HFFc6 (cell line): Measurements from ENCODE around the gene TSEN2. TPM values are rescaled to one million over a fixed set of nuclear protein-coding genes. Genes with fewer than 3 reads are reported as not detected.

Experiments
- DNase-seq: peaks from one replicate; pipeline ENCODE4 v3.0.0-alpha.2; 2018
- H3K27ac Mint-ChIP-seq: 2 replicates; pipeline ENCODE4 v1.8.0; 2020; ENCODE audit warnings: mild to moderate bottlenecking, mixed read lengths
- H3K27me3 Mint-ChIP-seq: 2 replicates; pipeline ENCODE4 v1.8.0; 2021; ENCODE audit warnings: mild to moderate bottlenecking, moderate library complexity, mixed read lengths; ENCODE audit not compliant: insufficient read depth
- H3K36me3 Mint-ChIP-seq: 2 replicates; pipeline ENCODE4 v1.8.0; 2021; ENCODE audit warnings: low read depth, mixed read lengths
- H3K4me1 Mint-ChIP-seq: 2 replicates; pipeline ENCODE4 v1.8.0; 2020; ENCODE audit warnings: low read depth, mixed read lengths
- H3K4me3 Mint-ChIP-seq: 2 replicates; pipeline ENCODE4 v1.8.0; 2020; ENCODE audit warnings: mild to moderate bottlenecking, moderate library complexity, mixed read lengths
- H3K9me3 Mint-ChIP-seq: 2 replicates; pipeline ENCODE4 v1.8.0; 2020; ENCODE audit warnings: mild to moderate bottlenecking, mixed read lengths
- CTCF ChIP-seq: fragments of 200-600 bp; sonication (generic); IDR thresholded peaks from 2 replicates; pipeline ENCODE4 v1.5.0; 2021; ENCODE audit warnings: antibody characterized with exemption, mild to moderate bottlenecking
- total RNA-seq, 6 experiments: library from RNA; stranded (reverse); fragmentation: NEBNext Ultra II Directional; extraction: Animal tissue kit (Norgen Biotek cat#: 25700); gene quantifications; 2 replicates in 1 of 6; 3 replicates in 5 of 6; pipeline ENCODE4 v1.2.3, GENCODE V29; 2021

TSEN2 gene
- total RNA-seq, 6 experiments from 2014 or later, result 9.3 to 15.5 (median 10.9) TPM

DNA sequence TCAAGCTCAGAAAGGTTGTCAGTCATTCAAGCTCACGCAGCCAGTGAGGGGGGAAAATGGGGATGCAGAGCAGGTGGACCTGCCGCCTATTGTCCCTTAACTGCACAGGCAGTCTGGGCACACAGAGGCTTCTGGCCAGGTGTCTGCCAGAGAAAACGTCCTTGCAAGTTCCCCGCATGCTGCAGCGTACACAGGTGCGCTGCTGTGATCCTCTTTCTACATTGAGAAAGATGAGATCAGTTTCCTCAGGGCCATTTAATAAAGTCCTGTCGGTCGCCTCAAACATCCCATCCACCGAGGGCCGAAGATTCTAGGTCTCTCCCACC, 445 bp upstream of the TSEN2 start:
- Mint-ChIP-seq H3K4me1 (peaks cover 33% of the 10 kb centered on the region), H3K9me3 (no peaks in the 10 kb centered on the region), H3K27me3 (peaks cover 7% of the 10 kb centered on the region; the same call in 1 of the 2 replicates), H3K27ac (peak overlapping the region; percentile 80), H3K36me3 (peaks cover 8% of the 10 kb centered on the region; the same call in 1 of the 2 replicates), H3K4me3 (peak overlapping the region; percentile 95)
- no peak for TF ChIP-seq CTCF
- DNase-seq, result no peak

DNA sequence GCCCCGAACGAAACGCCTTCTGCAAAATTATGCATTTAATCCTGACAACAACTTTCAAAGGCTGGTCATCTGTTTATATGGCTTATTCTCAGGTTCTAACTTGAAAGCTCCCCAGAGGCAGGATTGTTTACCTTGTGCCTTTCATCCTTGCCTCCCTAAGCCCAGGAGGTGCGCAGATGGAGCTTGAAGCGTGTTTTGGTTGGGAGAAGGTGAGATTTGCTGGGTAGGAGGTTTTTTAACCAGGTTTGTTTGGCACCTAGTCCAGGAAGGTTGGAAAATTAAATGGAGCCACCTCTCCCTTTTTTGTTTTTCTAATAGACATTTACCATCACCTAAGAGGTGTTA, 675 bp downstream of the TSEN2 start:
- Mint-ChIP-seq H3K27me3 (peaks cover 7% of the 10 kb centered on the region; the same call in 1 of the 2 replicates), H3K4me1 (peaks cover 35% of the 10 kb centered on the region), H3K4me3 (peak overlapping the region; percentile 95), H3K9me3 (no peaks in the 10 kb centered on the region), H3K36me3 (peaks cover 8% of the 10 kb centered on the region; the same call in 1 of the 2 replicates), H3K27ac (peak overlapping the region; percentile 80)
- DNase-seq, result no peak
- no peak for TF ChIP-seq CTCF

DNA sequence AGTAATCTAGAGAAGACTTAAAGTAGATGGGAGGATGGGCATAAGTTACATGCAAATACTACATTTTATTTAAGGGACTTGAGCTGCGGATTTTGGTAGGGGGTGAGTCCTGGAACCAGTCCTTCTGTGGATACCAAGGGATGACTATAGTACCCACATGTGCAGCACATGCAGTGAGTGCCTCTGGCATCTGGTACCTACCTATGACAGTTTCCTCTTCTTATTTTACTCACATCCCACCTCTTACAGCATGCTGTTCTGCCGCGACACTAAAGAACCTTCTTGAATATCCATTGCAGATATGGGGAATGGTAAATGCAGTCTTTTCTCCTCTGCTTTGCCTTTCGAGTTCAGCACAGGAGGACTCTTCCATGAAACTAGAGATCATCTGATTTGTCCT, 1.7 kb downstream of the TSEN2 start:
- no peak overlapping the region for H3K4me3 Mint-ChIP-seq
- no peak for TF ChIP-seq CTCF
- peaks cover 8% of the 10 kb centered on the region; the same call in 1 of the 2 replicates for H3K36me3 Mint-ChIP-seq
- H3K9me3 Mint-ChIP-seq, result no peaks in the 10 kb centered on the region
- DNase-seq, result no peak
- H3K27me3 Mint-ChIP-seq, result peaks cover 4% of the 10 kb centered on the region; the same call in 1 of the 2 replicates
- peaks cover 34% of the 10 kb centered on the region for H3K4me1 Mint-ChIP-seq
- H3K27ac Mint-ChIP-seq, result no peak overlapping the region

GRCh38 chr3:12486916-12487315, 2.6 kb downstream of the TSEN2 start:
- H3K27ac Mint-ChIP-seq, result no peak overlapping the region
- DNase-seq, result no peak
- H3K4me3 Mint-ChIP-seq, result no peak overlapping the region
- no peak for TF ChIP-seq CTCF
- no peaks in the 10 kb centered on the region for H3K9me3 Mint-ChIP-seq
- peaks cover 12% of the 10 kb centered on the region; the same call in 1 of the 2 replicates for H3K36me3 Mint-ChIP-seq
- peaks cover 4% of the 10 kb centered on the region; the same call in 1 of the 2 replicates for H3K27me3 Mint-ChIP-seq
- peaks cover 34% of the 10 kb centered on the region for H3K4me1 Mint-ChIP-seq

DNA sequence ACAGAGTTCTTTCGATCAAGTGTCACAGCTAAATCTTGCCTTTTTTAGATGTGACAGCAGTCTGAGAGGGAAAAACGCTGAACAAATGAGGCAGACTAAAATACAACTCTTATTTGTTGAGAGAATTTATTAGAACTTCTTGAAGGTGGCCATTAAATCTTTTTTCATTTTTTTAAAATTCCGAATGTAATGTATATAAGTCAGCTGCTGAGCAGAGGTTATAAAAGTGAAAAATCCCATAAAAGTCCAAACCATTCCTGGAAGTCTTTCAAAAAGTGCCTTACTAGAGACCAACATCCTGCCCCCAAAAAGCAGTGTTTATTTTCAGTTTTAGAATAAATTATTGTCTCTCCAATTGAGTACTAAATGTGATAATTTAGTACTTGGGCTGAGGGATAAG, 3.1 kb downstream of the TSEN2 start:
- Mint-ChIP-seq H3K36me3 (peaks cover 12% of the 10 kb centered on the region; the same call in 1 of the 2 replicates), H3K27ac (no peak overlapping the region), H3K4me1 (peaks cover 34% of the 10 kb centered on the region), H3K4me3 (no peak overlapping the region), H3K27me3 (peaks cover 2% of the 10 kb centered on the region; the same call in 1 of the 2 replicates), H3K9me3 (no peaks in the 10 kb centered on the region)
- DNase-seq, result no peak
- TF ChIP-seq CTCF, result no peak

GRCh38 chr3:12487786-12488185, 3.5 kb downstream of the TSEN2 start:
- no peaks in the 10 kb centered on the region for H3K9me3 Mint-ChIP-seq

More at GRCh38 chr3:12487786-12488185, 3.5 kb downstream of the TSEN2 start:
- no peak overlapping the region for H3K4me3 Mint-ChIP-seq
- DNase-seq, result no peak
- peaks cover under 1% of the 10 kb centered on the region; the same call in 1 of the 2 replicates for H3K27me3 Mint-ChIP-seq
- no peak overlapping the region for H3K27ac Mint-ChIP-seq
- TF ChIP-seq CTCF, result no peak
- peaks cover 33% of the 10 kb centered on the region for H3K4me1 Mint-ChIP-seq
- H3K36me3 Mint-ChIP-seq, result peaks cover 12% of the 10 kb centered on the region; the same call in 1 of the 2 replicates
